Gastrocnemius medialis (tissue), 4 donors: Measurements from ENCODE around the gene WDR7.

Experiments
- CTCF ChIP-seq, 5 experiments: fragments of 450-650 bp in 3 of 5; fragments of 200-600 bp in 2 of 5; sonication (generic) in 2 of 5; IDR thresholded peaks in 4 of 5; conservative IDR thresholded peaks in 1 of 5; 1 replicate in 4 of 5; 2 replicates in 1 of 5; pipeline ENCODE4 v1.5.1; 2016 to 2019; ENCODE audit warnings: antibody characterized with exemption in 5 of 5, mild to moderate bottlenecking in 3 of 5, moderate library complexity in 3 of 5
- POLR2A ChIP-seq, 2 donors: fragments of 450-650 bp; IDR thresholded peaks; one replicate each; pipeline ENCODE4 v1.6.1; 2017; ENCODE audit warnings: antibody characterized with exemption in 2 of 2, mild to moderate bottlenecking in 2 of 2, moderate library complexity in 2 of 2

GRCh38 chr18:56635007-56635406 lies 16.2 kb upstream of the WDR7 start:
- no peak for TF ChIP-seq POLR2A (IDR thresholded peaks at IDR 0.05)
- TF ChIP-seq CTCF (IDR thresholded peaks at IDR 0.05 in 4 of 5, conservative IDR thresholded peaks at IDR 0.05 in 1 of 5) = no peak
